Fibroblast of lung (primary cell): ENCODE measurements around the gene PAIP2.
"Not testable (repeated sequence)": the region's sequence is repeated elsewhere in the genome, so short reads cannot be mapped to it uniquely, and the experiment has no call there.

ENCODE experiments used
- EZH2 ChIP-seq: IDR thresholded peaks from 2 replicates; pipeline ENCODE4 v1.5.1; 2012; ENCODE audit warnings: low read length, control low read depth, mild to moderate bottlenecking; ENCODE audit errors: missing control alignments
- TF ChIP-seq, protein P1 (sequence below), 2 donors: IDR thresholded peaks in 1 of 2; conservative IDR thresholded peaks in 1 of 2; 1 replicate in 1 of 2; 2 replicates in 1 of 2; pipeline ENCODE4 v1.5.1; 2011 to 2012; ENCODE audit warnings: low read length in 2 of 2, control low read depth in 1 of 2, inconsistent platforms in 1 of 2, low read depth in 1 of 2, mild to moderate bottlenecking in 1 of 2

DNA sequence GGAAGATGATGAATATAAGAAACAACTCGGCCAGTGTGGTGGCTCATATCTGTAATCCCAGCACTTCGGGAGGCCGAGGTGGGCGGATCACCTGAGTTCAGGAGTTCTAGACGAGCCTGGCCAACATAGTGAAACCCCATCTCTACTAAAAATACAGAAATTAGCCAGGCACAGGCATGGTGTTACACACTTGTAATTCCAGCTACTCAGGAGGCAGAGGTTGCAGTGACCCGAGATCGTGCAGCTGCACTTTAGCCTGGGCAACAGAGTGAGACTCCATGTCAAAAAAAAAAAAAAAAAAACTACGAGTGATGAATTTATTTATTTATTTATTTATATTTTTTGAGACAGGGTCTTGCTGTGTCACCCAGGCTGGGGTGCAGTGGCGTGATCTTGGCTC lies 6.2 kb downstream of the PAIP2 start:
- TF ChIP-seq, protein P1, sequence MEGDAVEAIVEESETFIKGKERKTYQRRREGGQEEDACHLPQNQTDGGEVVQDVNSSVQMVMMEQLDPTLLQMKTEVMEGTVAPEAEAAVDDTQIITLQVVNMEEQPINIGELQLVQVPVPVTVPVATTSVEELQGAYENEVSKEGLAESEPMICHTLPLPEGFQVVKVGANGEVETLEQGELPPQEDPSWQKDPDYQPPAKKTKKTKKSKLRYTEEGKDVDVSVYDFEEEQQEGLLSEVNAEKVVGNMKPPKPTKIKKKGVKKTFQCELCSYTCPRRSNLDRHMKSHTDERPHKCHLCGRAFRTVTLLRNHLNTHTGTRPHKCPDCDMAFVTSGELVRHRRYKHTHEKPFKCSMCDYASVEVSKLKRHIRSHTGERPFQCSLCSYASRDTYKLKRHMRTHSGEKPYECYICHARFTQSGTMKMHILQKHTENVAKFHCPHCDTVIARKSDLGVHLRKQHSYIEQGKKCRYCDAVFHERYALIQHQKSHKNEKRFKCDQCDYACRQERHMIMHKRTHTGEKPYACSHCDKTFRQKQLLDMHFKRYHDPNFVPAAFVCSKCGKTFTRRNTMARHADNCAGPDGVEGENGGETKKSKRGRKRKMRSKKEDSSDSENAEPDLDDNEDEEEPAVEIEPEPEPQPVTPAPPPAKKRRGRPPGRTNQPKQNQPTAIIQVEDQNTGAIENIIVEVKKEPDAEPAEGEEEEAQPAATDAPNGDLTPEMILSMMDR (conservative IDR thresholded peaks at IDR 0.05 in 1 of 2, IDR thresholded peaks at IDR 0.05 in 1 of 2; ENCODE audit: low read depth in 1 of 2, low read length in 2 of 2) = not testable (repeated sequence)
- TF ChIP-seq EZH2 = not testable (repeated sequence)
